ENCODE measurements around the gene GLP1R. TPM values are rescaled to one million over a fixed set of nuclear protein-coding genes. Genes with fewer than 3 reads are reported as not detected.
A peak's percentile ranks its signal among the peaks of the same experiment; 100 is the strongest.

The GLP1R gene
- polyA plus RNA-seq, 4 donors, result 0.10 to 0.19 TPM; not detected in 2

DNA sequence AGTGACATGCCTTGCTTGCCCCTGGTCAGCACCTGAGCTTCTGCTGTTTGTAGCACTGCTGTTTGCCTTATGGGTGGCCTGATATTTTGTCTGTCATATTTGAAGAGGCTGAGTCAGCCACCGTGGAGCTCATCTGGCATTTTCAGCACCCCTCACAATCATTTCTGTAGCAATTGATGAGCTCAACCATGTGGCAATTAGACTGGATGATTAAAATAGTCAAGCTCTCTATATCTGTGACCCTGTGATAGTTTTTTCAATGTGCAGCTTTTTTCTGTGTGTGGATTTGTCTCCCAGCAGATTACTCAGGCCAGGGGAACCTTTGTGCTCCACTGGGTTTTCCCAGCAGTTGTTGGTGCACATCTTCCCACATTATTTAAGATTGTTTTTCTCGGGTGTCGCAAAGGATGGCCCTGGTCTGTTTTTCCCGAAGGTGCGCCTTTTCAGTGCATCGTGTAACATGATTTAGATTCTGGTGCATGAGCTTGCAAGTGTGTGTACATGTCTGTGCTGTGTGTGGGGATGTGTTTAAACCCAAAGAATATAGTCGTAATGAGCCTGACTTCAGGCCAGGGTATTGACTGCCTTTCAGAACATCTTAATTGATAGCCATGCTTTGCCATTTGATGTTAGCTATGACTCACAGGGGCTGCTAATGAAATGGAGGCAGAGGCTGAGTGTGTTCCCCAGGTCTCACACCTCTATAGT, 31.6 kb upstream of the GLP1R start:
- FAIRE-seq, result no peak
- no peaks in the 10 kb centered on the region for H3K36me3 ChIP-seq (ENCODE audit: control insufficient read depth in 3 of 3, insufficient read depth in 2 of 3, low read depth in 1 of 3, low read length in 3 of 3)
- no peaks in the 10 kb centered on the region for H3K4me1 ChIP-seq (ENCODE audit: control insufficient read depth in 3 of 3, insufficient read depth in 2 of 3, low read depth in 1 of 3, low read length in 2 of 3)
- no peak for DNase-seq
- H3K27me3 ChIP-seq (ENCODE audit: control insufficient read depth in 3 of 3, insufficient read depth in 3 of 3, low read length in 3 of 3), result no peaks in the 10 kb centered on the region
- H3K9me3 ChIP-seq (ENCODE audit: control insufficient read depth in 2 of 2, insufficient read depth in 1 of 2, low read depth in 1 of 2, low read length in 1 of 2), result peaks cover 0 to 3% of the 10 kb centered on the region in 2 donors
- no peak overlapping the region for H3K27ac ChIP-seq (ENCODE audit: low read depth in 1 of 3, low read length in 2 of 3)
- WGBS, 3 donors, result 82 to 88% (median 85%) methylated on average over 7 of the region's 7 CpGs
- H3K4me3 ChIP-seq (ENCODE audit: low read depth in 1 of 3, low read length in 3 of 3), result no peak overlapping the region

DNA sequence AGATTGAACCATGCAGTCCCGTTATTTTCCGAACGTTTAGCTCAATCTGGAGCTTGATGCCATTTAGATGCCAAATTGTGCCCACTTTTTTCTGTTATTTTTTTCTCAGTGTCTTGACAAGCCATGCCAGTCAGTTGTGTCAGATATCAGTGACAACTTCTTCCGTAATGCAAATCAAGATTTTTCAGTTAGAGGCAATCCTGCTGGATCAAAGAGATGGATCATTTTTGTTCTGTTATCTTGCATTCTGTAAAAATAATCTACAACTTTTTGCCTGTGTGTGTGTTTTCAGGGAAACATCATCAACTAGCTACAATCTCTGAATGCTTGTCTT, 31.1 kb upstream of the GLP1R start:
- Histone ChIP-seq H3K36me3 (ENCODE audit: control insufficient read depth in 3 of 3, insufficient read depth in 2 of 3, low read depth in 1 of 3, low read length in 3 of 3) (no peaks in the 10 kb centered on the region), H3K9me3 (ENCODE audit: control insufficient read depth in 2 of 2, insufficient read depth in 1 of 2, low read depth in 1 of 2, low read length in 1 of 2) (peaks cover 0 to 3% of the 10 kb centered on the region in 2 donors), H3K27me3 (ENCODE audit: control insufficient read depth in 3 of 3, insufficient read depth in 3 of 3, low read length in 3 of 3) (no peaks in the 10 kb centered on the region), H3K27ac (ENCODE audit: low read depth in 1 of 3, low read length in 2 of 3) (no peak overlapping the region), H3K4me1 (ENCODE audit: control insufficient read depth in 3 of 3, insufficient read depth in 2 of 3, low read depth in 1 of 3, low read length in 2 of 3) (no peaks in the 10 kb centered on the region), H3K4me3 (ENCODE audit: low read depth in 1 of 3, low read length in 3 of 3) (no peak overlapping the region)
- DNase-seq, result no peak
- FAIRE-seq, result no peak
- WGBS, 3 donors, result 69 to 80% (median 70%) methylated on average over 4 of the region's 4 CpGs

DNA sequence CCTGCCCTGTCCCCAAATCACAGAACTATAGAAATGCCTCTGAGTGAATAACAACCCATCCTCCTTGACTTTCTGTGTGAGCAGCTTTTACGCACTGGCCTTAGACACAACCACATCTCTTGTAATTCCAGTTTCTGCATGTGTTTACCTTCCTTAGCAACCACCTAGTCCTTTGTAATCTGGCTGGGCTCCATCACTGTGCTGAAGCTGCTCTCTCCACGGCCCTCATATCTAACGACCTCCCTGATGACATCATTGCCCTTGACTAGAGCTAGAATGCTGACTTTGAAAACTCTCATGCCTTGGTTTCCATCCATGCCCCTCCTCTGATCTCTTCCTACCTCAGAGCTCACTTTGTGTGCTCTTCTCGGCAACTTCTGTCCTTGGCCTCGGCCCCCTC, 30.5 kb upstream of the GLP1R start:
- H3K4me3 ChIP-seq (ENCODE audit: low read depth in 1 of 3, low read length in 3 of 3), result no peak overlapping the region
- no peaks in the 10 kb centered on the region for H3K4me1 ChIP-seq (ENCODE audit: control insufficient read depth in 3 of 3, insufficient read depth in 2 of 3, low read depth in 1 of 3, low read length in 2 of 3)
- no peaks in the 10 kb centered on the region for H3K27me3 ChIP-seq (ENCODE audit: control insufficient read depth in 3 of 3, insufficient read depth in 3 of 3, low read length in 3 of 3)
- DNase-seq (peak; percentile 2 to 8), FAIRE-seq (no peak)
- no peak overlapping the region for H3K27ac ChIP-seq (ENCODE audit: low read depth in 1 of 3, low read length in 2 of 3)
- peaks cover 0 to 3% of the 10 kb centered on the region in 2 donors for H3K9me3 ChIP-seq (ENCODE audit: control insufficient read depth in 2 of 2, insufficient read depth in 1 of 2, low read depth in 1 of 2, low read length in 1 of 2)
- H3K36me3 ChIP-seq (ENCODE audit: control insufficient read depth in 3 of 3, insufficient read depth in 2 of 3, low read depth in 1 of 3, low read length in 3 of 3), result no peaks in the 10 kb centered on the region
- WGBS, 3 donors, result 45 to 58% (median 50%) methylated on average over 5 of the region's 5 CpGs

DNA sequence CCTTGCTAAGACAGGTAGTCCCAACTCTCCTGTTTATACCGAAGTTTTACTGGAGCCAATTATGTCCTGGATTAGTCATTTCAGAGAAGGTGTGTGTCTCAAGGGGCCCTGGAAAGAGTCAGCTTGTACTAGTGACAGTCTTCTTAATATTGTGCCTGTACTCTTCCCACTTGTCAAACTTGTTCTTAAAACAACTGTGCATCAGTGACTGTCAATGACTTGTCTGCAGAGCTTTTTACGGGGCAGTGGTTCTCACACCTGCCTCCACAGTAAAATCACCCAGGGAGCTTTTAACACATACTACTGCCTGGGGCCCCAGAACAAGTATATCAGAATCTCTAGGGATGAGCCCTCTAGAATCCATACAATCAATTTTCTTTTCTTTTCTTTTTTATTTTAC, 28.4 kb upstream of the GLP1R start:
- Histone ChIP-seq H3K27ac (ENCODE audit: low read depth in 1 of 3, low read length in 2 of 3) (no peak overlapping the region), H3K36me3 (ENCODE audit: control insufficient read depth in 3 of 3, insufficient read depth in 2 of 3, low read depth in 1 of 3, low read length in 3 of 3) (no peaks in the 10 kb centered on the region), H3K4me1 (ENCODE audit: control insufficient read depth in 3 of 3, insufficient read depth in 2 of 3, low read depth in 1 of 3, low read length in 2 of 3) (no peaks in the 10 kb centered on the region), H3K9me3 (ENCODE audit: control insufficient read depth in 2 of 2, insufficient read depth in 1 of 2, low read depth in 1 of 2, low read length in 1 of 2) (peaks cover 0 to 3% of the 10 kb centered on the region in 2 donors), H3K27me3 (ENCODE audit: control insufficient read depth in 3 of 3, insufficient read depth in 3 of 3, low read length in 3 of 3) (no peaks in the 10 kb centered on the region), H3K4me3 (ENCODE audit: low read depth in 1 of 3, low read length in 3 of 3) (no peak overlapping the region)
- no peak for FAIRE-seq
- WGBS, 3 donors, result 62 to 72% (median 69%) methylated on average over 2 of the region's 2 CpGs
- no peak for DNase-seq

DNA sequence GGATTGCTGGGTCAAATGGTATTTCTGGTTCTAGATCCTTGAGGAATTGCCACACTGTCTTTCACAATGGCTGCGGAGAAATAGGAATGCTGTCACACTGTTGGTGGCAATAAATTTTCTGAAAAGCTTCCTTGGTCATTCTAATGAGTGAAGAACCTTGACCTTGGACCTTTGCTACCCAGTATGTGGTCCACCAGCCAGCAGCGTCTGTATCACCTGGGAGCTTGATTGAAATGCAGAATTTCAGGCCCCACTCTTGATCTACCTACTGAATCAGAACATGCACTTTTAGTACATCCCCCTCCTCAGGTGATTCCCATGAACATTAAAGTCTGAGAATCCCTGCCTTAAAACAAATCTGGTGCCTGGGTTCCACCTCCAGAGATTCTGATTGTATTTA, 27.5 kb upstream of the GLP1R start:
- H3K36me3 ChIP-seq (ENCODE audit: control insufficient read depth in 3 of 3, insufficient read depth in 2 of 3, low read depth in 1 of 3, low read length in 3 of 3), result no peaks in the 10 kb centered on the region

DNA sequence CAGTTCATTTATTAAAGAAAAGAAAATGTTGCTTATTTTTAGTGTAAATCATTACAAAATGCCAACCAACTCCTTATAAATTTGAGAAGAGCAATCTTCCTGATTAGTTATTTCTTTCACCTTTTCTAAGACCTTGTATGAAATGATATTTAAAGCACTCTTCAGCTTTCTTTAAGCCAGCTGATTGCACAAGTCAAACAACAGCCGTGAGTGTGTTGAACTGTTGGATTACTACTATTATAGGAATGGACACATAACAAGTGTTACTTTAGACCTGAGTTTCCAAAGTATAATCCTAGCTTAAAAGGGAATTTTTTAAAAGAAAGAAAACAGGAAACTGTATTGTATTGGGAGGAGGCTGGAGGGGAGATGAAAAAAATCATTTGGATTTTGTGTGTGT, 26.8 kb upstream of the GLP1R start:
- H3K27me3 ChIP-seq (ENCODE audit: control insufficient read depth in 3 of 3, insufficient read depth in 3 of 3, low read length in 3 of 3), result no peaks in the 10 kb centered on the region
- H3K4me3 ChIP-seq (ENCODE audit: low read depth in 1 of 3, low read length in 3 of 3), result no peak overlapping the region
- WGBS, 3 donors, result 75 to 83% (median 79%) methylated on average over 1 of the region's 1 CpG
- H3K27ac ChIP-seq (ENCODE audit: low read depth in 1 of 3, low read length in 2 of 3), result no peak overlapping the region
- FAIRE-seq (no peak), DNase-seq (peak in 1 of 2 donors; percentile 20)
- no peaks in the 10 kb centered on the region for H3K36me3 ChIP-seq (ENCODE audit: control insufficient read depth in 3 of 3, insufficient read depth in 2 of 3, low read depth in 1 of 3, low read length in 3 of 3)
- H3K9me3 ChIP-seq (ENCODE audit: control insufficient read depth in 2 of 2, insufficient read depth in 1 of 2, low read depth in 1 of 2, low read length in 1 of 2), result peaks cover 0 to 3% of the 10 kb centered on the region in 2 donors
- H3K4me1 ChIP-seq (ENCODE audit: control insufficient read depth in 3 of 3, insufficient read depth in 2 of 3, low read depth in 1 of 3, low read length in 2 of 3), result no peaks in the 10 kb centered on the region

More for the DNA sequence above, 27.5 kb upstream of the GLP1R start:
- Histone ChIP-seq H3K9me3 (ENCODE audit: control insufficient read depth in 2 of 2, insufficient read depth in 1 of 2, low read depth in 1 of 2, low read length in 1 of 2) (peaks cover 0 to 3% of the 10 kb centered on the region in 2 donors), H3K27me3 (ENCODE audit: control insufficient read depth in 3 of 3, insufficient read depth in 3 of 3, low read length in 3 of 3) (no peaks in the 10 kb centered on the region), H3K27ac (ENCODE audit: low read depth in 1 of 3, low read length in 2 of 3) (no peak overlapping the region), H3K4me3 (ENCODE audit: low read depth in 1 of 3, low read length in 3 of 3) (no peak overlapping the region), H3K4me1 (ENCODE audit: control insufficient read depth in 3 of 3, insufficient read depth in 2 of 3, low read depth in 1 of 3, low read length in 2 of 3) (no peaks in the 10 kb centered on the region)
- FAIRE-seq (no peak), DNase-seq (peak in 1 of 2 donors; percentile 10)
- WGBS, 3 donors, result 50 to 67% (median 59%) methylated on average over 2 of the region's 2 CpGs

DNA sequence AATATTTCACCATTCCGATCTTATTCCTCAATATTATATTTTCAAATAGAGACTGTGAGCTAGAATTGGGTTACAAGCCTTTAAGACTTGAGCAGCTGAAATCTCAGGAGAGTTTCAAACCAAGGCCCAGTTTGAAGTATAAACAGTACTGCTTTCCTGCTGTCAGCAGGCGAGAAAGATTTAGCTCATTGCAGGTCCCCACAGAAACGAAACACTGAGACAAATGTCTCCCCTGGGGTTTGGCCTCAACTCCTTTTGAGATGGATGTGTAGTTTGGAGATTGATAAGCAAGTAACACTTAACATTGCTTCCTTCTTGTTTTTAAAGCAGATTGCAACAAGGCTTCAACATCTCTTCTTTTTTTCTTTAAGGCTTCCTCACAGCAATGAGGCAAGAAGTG, 22.4 kb upstream of the GLP1R start:
- no peak overlapping the region for H3K27ac ChIP-seq (ENCODE audit: low read depth in 1 of 3, low read length in 2 of 3)
- no peaks in the 10 kb centered on the region for H3K36me3 ChIP-seq (ENCODE audit: control insufficient read depth in 3 of 3, insufficient read depth in 2 of 3, low read depth in 1 of 3, low read length in 3 of 3)
- FAIRE-seq (no peak), DNase-seq (no peak)
- no peaks in the 10 kb centered on the region for H3K9me3 ChIP-seq (ENCODE audit: control insufficient read depth in 2 of 2, insufficient read depth in 1 of 2, low read depth in 1 of 2, low read length in 1 of 2)
- no peaks in the 10 kb centered on the region for H3K4me1 ChIP-seq (ENCODE audit: control insufficient read depth in 3 of 3, insufficient read depth in 2 of 3, low read depth in 1 of 3, low read length in 2 of 3)
- 55 to 75% (median 70%) methylated on average over 3 of the region's 3 CpGs for WGBS, 3 donors
- no peaks in the 10 kb centered on the region for H3K27me3 ChIP-seq (ENCODE audit: control insufficient read depth in 3 of 3, insufficient read depth in 3 of 3, low read length in 3 of 3)
- no peak overlapping the region for H3K4me3 ChIP-seq (ENCODE audit: low read depth in 1 of 3, low read length in 3 of 3)

DNA sequence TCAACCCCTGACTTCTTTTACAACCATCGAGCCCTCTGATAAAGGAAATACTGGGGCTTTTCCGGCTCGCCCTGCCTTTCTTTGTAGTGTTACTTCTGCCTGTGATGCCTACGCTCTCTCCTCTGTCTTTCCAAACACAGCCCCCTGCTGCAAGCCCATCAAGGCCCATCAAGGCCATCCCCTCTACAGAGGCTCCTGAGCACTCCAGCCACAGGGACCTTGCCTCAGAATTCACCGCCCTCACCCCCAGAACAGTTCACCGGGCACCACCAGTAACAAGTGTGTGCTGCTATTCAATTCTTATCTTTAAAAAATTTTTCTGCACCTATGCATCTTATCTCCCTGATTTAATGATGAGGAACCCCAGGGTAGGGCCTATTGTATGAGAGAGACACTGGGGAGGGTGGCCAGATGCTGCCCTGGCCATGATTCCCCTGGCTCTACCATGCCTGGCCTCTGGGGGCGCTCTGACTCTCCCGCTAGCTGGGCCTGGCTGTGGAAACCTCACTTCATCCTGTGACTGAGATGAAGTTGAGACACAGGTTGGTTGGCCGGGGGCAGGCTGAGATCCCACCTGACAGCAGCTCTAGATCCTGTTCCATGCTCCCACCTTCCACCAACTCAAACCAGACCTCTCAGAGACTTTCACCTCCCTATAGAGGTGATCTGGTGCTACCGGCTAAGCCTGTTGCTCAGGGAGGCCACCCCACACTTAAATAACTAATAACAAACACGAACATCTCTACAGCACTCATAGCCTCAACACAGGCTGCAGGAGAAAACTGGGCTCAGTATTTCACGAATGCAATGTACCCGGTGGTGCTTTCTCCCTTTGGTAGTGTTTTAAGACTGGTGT, 19.2 kb upstream of the GLP1R start:
- H3K27me3 ChIP-seq (ENCODE audit: control insufficient read depth in 3 of 3, insufficient read depth in 3 of 3, low read length in 3 of 3), result peaks cover 0 to 7% (median 0%) of the 10 kb centered on the region in 3 donors
- H3K9me3 ChIP-seq (ENCODE audit: control insufficient read depth in 2 of 2, insufficient read depth in 1 of 2, low read depth in 1 of 2, low read length in 1 of 2), result no peaks in the 10 kb centered on the region
- 77 to 80% (median 79%) methylated on average over 13 of the region's 13 CpGs for WGBS, 3 donors
- no peaks in the 10 kb centered on the region for H3K36me3 ChIP-seq (ENCODE audit: control insufficient read depth in 3 of 3, insufficient read depth in 2 of 3, low read depth in 1 of 3, low read length in 3 of 3)
- no peaks in the 10 kb centered on the region for H3K4me1 ChIP-seq (ENCODE audit: control insufficient read depth in 3 of 3, insufficient read depth in 2 of 3, low read depth in 1 of 3, low read length in 2 of 3)
- H3K4me3 ChIP-seq (ENCODE audit: low read depth in 1 of 3, low read length in 3 of 3), result no peak overlapping the region
- H3K27ac ChIP-seq (ENCODE audit: low read depth in 1 of 3, low read length in 2 of 3), result no peak overlapping the region
- peak; percentile 42 to 50 for DNase-seq
- FAIRE-seq, result no peak

Measured in small intestine (tissue), 7 donors.